GM12891 (cell line): Measurements from ENCODE around the gene CDC25A.

Experiments used
- POLR2A ChIP-seq: IDR thresholded peaks from 2 replicates; pipeline ENCODE4 v1.6.1; 2011; ENCODE audit warnings: low read depth, low read length, control low read depth
- TAF1 ChIP-seq: IDR thresholded peaks from 2 replicates; pipeline ENCODE4 v1.6.1; 2011; ENCODE audit warnings: low read depth, low read length, control low read depth

DNA sequence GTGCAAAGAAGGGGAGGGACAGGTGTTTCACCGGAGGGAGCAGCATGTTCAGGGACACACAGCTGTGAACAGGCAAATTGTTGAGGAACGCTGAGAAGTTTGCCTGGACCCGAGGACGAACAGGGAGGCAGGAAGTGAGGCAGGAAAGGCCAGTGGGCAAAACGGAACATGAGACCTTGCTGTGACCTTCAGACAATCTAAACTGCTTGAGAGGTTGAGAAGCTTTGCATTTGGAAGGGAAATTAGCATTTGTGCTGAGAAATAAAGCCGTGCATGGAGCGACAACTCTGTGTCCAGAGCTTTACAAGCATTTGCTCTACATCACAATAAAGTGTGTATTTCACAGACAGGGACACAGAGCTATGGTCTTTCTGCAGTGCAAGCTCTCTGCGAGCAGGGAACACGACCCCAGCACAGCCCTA lies 47.9 kb downstream of the CDC25A start:
- TF ChIP-seq TAF1: no peak
- TF ChIP-seq POLR2A: no peak
